ENCODE results near the gene NIM1K.
A peak's percentile ranks its signal among the peaks of the same experiment; 100 is the strongest.
"Not testable (repeated sequence)": the region's sequence is repeated elsewhere in the genome, so short reads cannot be mapped to it uniquely, and the experiment has no call there.

NIM1K gene

DNA sequence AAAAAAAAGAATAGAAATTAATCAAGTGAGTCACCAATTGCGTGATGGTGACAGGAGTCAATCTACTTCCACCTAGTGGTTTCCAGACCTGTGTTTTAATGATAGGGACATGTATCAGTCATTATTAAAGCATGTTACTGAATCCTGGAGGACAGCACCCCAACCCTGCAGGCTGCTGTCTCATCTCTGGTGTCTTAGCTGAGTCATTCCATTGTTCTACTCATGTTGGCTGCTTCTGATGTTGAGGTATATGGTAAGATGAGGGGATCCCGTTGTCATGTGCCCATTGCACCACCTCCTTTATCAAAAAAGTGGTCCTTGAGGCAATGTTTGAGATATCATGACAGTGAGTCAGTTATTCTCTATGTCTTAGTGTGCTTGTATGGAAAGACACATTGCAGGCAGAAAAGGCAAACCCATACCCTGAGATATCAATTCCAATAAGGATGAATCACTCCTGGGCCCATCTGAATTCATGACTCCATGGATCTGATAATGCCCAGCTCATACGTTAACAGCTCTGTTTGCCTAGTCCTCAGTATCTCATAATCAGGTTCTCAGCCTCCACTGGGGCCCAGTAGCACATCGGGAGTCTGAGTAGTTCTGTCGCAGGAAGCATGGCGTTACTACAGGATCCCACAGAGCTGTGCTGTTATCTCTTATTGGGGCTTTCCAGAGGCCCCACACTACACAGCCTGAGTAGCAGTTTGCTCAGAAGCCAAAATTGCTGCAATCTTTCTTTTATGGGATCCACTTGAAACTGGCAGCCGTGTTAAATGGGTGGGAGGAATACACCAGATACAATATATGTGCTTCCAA lies 90.0 kb downstream of the NIM1K start:
- DNase-seq (ENCODE audit: low spot score), result no peak

DNA sequence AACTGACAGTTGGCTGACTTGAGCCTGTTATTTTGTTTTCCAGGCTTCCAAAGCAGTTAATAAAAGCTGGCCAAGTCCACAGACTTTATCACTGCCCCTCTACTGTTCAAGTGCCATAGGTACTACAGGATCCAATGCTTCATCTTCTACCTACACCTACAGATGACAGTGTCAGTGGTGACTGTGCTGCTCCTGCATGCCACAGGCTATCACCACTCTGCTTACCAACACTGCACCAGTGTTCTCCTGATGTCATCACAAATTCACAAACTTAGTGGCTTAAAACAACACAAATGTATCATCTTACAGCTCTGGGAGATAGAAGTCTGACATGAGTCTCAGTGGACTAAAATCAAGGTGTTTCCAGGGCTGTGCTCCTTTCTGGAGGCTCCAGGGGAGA lies 94.6 kb downstream of the NIM1K start:
- DNase-seq (ENCODE audit: low spot score), result no peak

DNA sequence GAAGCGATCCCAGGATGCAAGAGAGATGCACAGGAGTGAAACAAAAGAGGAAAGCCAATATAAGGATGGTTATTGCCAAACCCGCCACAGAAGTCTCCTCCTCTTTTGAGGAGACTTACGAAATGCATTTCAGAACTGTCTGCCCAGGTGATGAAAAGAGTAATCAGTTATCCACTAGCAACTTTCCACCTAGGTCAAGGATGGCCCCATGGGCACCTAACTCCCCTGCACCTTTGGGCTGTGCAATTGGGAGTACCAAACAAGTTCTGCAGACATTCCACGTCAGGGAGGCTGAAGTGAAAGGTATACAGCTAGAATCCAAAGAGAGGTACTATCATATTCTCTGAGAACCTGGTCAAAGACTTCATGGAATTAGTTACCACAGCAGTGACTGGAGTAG lies 95.5 kb downstream of the NIM1K start:
- DNase-seq (ENCODE audit: low spot score), result no peak

DNA sequence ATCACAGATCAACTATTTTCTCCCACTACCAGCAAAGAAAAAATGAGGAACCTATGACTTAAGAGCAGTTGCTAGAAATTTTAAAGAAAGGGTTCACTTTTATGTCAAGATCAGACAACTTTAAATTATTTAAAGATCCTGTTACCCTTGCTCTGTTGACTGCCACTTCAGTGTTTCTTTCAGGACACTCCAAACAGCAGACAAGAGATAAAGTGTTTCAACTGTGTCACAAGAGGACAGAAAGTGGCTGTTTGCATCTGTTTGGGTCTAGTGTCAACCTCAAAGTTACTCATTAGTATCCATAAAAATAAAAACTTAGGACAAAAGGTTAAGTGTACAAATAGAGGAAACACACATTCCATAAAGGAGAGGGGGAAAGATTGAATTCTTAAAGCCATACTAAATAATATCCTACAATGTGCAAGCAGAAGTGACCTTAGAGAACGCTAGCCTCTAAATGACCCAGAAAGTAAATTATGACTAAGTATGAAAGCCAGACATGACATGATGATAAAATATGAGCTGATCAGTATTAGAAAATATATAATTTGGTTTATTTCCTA lies 96.3 kb downstream of the NIM1K start:
- no peak for DNase-seq (ENCODE audit: low spot score)

DNA sequence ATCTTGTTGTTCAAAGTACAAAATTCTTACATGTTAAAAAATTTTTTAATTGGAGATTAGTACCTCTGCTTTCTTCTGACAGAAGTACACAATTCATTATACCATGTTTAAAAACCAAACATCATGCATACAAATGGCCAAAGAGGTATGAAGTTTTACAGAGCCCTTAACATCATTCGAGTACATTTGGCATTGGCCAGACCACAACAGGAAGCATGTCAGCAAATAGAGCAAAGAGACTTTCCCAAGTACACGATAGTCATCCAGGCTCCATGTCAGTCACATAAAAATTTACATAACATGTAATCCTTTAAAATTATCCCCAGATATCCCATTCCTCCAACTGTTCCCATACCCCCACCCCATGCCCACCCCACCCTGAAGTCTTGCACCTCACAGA lies 98.7 kb downstream of the NIM1K start:
- DNase-seq (ENCODE audit: low spot score), result no peak

DNA sequence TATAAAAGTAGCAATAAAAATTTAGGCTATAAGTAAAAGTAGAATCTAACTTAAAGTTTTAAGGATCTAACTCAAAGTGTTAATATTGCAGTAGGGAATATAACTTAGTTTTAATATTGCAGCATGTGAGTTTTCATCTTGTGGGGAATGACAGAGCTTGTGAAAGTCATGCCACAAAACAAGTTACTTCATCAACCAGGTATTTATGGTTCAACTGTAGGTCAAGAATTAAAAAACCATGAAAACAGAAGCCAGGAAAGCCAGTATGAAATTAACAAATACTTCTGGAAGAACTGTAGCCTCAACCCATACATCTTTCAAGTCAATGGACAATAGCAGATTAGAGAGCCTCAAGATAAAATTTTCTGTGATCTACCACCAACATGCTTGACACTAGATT lies 102.2 kb downstream of the NIM1K start:
- DNase-seq (ENCODE audit: low spot score), result peak; percentile 44

DNA sequence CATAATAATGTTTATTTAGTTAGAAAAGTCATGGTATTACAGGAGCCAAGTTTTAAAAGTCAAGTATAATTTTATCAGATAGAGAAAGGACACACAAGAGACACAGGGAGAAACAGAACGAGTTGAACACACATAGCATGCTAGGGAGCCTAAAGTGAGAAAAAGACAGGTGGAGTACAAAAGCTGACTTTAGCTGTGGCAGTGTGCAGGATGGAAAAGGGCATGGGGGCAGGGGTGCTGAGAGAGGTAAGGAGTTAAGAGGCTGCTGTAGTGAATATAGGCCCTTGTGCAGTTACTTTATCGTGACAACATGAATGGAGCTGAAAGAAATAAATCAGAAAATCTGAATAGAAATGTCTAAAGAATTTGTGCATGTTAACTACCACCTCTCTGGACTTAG lies 103.2 kb downstream of the NIM1K start:
- DNase-seq (ENCODE audit: low spot score), result no peak

DNA sequence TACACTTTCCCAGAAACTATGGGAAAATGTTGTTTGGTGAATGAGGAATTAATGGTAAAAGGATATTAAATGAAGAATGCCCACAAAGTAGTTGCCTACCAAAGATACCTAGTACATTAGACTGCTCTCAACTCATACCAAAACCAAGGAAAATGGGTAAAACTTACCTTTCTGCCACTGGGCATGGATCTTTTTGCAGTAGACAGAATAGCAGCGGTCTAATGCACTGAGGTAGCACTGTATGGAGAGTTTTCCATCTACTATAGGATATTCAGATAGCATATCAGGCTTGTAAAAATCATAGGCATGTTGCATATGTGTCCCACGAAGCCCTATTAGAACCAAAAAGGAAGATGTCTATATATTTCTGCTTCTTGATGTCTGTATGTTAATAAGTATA lies 104.8 kb downstream of the NIM1K start:
- no peak for DNase-seq (ENCODE audit: low spot score)

DNA sequence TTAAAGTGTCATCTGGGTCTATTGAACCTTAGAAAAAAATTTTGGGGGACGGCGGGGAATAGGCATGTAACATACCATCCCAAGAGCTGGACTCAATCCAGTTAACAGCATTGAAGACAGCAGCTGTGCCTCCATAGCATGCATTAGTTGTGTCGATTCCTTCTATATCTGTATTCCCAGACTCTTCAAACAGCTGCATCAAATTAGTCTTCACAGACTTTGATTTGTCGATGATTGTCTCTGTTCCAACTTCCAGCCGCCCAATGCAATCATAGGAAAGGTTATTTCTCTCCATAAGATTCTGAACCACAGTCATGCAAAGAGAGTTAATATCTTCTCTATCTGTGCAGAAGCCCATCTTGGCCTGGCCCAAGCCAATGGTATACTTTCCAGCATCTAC lies 106.4 kb downstream of the NIM1K start:
- DNase-seq (ENCODE audit: low spot score), result no peak

DNA sequence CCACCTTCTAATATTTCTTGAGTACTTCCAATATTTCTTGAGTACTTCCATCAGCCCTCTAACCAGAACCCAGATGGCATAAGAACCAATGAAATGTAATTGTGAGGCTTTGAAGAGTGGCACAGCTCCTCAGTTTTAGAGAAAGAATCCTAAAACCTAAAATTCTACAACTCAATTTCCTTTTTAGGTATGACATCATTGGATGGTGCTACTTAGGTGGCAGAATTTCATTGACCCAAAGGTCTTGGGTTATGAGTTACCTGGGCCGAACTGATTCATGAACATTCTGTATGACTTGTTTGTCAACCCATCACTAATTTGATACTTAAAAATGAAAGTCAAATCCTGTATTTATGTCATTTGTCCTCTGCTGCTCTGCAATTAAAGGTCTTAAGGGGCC lies 108.1 kb downstream of the NIM1K start:
- no peak for DNase-seq (ENCODE audit: low spot score)

DNA sequence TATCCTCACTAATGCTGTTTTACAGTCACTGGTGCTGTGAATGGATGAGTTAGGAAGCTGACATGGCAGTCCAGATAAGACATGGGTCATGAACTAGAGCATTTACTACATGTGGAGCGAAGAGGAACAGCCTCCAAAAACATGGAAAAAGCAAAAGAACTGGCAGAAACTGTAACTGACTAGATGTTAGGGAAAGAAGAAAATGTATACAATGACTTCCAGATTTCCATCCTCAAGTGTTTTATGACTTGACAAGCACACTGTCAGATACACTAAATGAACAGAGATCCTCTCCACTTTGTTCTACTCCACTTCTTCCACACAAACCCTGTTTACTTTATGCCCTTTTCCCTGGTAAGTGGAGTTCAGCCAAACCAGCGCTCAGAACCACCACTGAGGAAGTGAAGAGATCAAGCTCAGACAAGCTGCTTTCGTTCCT lies 109.6 kb downstream of the NIM1K start:
- no peak for DNase-seq (ENCODE audit: low spot score)

DNA sequence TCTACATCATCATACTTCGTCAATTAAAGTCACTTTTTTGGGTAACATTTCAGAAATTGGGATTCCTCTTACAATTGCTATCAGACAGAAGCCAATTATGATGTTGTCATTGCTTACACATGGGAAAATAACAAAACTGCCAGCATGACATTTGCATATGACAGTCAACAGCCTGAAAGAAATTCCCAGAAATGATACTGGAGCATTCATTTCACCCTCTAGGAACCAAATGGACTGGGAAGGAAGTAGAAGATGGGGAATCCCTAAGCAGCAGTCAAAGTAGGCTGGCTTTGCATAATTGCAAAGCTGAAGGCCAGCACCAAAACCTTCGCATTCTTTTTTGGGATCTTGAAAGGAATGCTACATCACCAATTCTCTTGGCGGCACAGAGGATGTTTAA lies 110.5 kb downstream of the NIM1K start:
- DNase-seq (ENCODE audit: low spot score), result no peak

DNA sequence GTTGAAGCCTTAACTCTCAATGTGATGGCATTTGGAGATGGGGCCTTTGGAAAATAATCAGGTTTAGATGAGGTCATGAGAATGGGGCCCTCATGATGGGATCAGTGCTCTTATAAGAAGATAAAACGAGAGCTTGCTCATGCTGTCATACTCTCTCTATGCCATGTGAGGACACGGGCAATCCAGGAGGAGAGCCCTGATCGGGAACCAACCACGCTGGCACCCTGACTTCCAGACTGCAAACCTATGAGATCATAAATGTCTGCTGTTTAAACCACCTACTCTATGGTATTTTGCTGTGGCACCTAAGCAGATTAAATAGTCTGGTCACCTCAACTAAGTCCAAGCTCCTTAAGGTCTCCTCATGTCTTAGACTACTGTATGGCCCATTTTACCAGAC lies 111.2 kb downstream of the NIM1K start:
- no peak for DNase-seq (ENCODE audit: low spot score)

DNA sequence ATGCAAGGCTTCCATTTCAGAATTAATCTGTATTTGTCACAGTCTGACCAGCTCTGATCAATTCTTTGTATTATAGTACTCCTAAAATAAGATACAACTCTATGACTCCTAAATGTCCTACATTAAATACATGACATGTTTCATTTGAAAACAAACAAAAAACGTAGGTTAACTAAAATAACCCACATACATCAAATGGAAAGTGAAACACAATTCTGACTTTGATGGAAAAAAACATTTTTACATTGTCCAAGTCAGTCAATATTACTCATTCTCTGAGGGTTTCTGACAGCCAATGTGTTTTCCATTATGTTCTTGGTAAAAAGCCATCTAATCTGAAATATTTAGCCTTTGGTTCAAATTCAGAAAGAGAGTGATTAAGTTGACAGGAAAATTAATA lies 112.5 kb downstream of the NIM1K start:
- DNase-seq (ENCODE audit: low spot score), result no peak

DNA sequence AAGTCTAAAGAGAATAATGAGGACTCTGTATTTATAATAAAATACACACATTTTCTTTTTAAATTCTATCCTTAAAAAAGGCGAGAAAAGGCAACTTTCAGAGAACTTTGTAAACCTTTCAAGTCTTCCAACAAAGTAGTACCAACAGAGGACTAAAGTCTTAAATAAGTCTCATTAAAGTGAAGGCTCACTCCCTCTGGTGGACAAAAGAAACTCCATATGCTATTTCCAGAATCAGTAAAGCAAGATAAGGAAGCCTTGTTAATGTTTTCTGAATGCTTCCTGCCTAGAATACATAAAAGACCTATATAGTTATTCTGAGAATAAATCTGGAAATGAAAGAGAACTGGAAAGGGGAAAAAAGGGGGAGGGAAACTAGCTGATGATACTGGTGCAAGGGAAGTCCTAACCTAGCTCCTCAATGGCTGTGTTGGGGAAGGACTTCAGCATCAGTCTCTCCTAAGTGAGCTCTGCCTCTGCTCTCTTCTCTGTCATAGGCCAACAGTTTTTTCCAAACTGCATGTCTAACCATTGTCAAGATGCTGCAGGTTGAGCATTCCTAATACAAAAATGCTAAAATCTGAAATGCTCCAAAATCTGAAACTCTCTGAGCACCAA lies 114.0 kb downstream of the NIM1K start:
- peak; percentile 55 for DNase-seq (ENCODE audit: low spot score)

DNA sequence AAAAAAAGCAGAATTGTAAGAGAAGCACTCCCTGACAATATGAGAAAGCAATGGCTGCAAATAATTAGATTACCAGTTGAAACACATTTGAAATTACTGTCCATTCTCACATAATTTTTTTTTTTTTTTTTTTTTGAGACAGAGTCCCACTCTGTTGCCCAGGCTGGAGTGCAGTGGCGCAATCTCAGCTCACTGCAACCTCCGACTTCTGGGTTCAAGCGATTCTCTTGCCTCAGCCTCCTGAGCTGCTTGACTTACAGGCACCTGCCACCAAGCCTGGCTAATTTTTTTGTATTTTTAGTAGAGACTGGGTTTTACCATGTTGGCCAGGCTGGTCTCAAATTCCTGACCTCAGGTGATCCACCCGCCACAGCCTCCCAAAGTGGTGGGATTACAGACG lies 114.9 kb downstream of the NIM1K start:
- DNase-seq (ENCODE audit: low spot score), result not testable (repeated sequence)

DNA sequence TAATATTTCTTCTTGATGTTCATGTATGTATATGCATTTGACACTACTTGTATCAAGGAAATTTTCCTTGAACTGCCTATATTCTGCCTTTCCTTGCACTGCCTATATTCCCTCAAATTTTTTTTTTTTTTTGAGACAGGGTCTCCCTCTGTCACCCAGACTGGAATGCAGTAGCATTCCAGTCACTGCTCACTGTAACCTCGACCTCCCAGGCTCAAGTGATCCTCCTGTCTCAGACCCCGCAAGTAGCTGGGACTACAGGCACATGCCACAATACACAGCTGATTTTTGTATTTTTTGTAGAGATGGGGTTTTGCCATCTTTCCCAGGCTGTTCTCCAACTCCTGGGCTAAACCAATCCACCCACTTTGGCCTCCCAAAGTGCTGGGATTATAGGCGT lies 117.1 kb downstream of the NIM1K start:
- no peak for DNase-seq (ENCODE audit: low spot score)

DNA sequence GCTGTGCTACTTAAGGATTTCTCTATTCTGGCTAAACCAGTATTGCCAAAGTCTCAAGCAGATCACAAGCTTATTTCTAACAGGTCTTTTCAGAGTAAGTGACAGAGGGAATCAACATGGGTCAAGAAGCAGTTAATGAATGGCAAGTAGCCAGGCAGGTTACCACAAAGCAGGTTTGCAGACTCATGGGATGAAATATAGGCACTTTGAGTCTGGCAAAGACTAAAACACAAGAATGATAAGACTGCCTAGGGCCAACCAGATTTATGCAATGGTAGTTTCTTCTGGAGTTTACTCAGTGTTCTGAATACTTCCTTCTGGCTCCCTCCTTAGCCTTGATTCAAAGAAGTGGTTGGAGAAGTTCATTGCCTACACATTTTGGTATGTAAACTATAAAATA lies 117.6 kb downstream of the NIM1K start:
- DNase-seq (ENCODE audit: low spot score), result no peak

DNA sequence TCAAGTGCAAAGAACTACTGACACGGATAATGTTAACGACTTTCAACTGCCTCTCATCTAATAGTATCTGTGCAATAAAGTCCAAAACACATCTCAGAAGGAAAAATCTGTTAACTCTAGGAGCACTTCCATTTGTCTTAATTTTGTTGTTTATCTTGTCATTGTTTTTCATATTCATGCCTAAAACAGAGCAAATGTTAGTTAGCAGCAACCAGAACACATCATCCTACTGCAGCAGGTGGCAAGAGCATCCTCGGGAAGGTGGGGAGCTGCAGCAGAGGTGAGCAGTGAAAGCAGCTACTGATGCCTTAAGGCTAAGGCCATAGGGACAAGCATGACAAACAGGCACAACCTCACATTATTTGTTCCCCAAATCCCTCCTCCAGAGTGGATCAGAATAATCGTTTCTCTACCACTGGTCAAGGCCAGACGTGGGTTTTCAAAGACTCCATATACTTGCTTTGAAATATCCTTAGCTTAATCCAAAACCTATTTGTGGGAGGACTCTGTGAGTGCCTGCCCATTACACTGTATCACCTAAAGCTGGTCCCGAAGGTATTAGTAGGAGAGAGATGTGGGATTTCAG lies 120.1 kb downstream of the NIM1K start:
- DNase-seq (ENCODE audit: low spot score), result no peak

DNA sequence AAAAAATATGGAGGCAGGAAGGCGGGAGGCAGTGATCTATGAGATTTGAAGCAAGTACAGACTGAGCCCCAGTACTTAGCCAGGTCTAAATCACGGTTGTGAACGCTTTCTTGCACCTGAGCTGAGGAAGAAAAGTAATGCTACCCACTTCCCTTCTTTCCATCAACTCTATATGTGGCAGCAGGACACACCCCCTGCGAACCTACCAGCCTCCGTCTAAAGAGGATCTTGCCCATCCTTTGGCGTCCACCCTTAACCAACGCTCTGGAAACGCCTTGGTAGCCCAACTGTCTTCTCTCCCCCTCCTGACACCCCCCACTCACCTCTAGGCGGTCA lies 120.6 kb downstream of the NIM1K start:
- DNase-seq (ENCODE audit: low spot score), result no peak

DNA sequence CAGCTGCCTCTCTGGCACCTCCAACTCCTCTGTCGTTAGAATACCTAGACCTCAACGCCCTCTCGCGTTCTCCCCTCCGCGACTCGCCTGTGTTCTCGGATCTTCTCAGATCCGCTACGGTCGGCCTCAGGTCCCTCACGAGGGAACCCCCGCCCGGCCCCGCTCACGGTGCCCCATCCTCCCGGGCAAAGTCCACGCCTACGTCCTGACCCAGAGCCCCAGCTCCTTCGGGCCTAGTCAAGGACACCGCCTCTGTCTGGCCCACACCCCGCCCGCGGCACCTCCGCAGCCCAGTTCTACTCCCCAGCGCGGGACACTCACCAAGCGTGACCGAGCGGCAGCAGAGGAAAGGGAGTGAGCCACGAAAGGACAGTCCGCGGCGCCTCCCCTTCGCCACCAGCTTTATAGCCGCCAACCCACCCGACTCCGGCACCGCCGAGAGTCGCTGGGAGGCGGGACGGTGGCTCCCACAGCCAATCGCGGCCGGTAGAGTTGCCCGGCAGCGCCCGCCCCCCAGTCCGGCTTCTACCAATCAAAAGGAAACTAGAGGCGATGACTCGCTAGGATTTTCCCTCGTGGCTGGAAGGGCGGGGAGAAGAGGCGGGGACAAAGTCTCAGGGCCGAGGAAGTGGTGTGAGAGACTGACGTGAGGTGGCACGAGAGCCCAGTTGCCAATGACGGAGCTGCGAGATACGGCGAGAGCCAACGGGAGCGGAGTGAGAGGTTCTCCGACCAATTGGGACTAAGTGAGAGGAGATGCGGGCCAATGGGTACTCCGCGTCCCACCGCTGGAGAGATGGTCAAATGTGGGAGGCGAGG lies 121.2 kb downstream of the NIM1K start, which contains the start of gene HMGCS1:
Gene HMGCS1, minus strand, starts transcription at position 378 of the 819 bp plus-strand sequence. CDS start 14,447 bp downstream, outside the sequence.
- DNase-seq (ENCODE audit: low spot score), result peak; percentile 99

DNA sequence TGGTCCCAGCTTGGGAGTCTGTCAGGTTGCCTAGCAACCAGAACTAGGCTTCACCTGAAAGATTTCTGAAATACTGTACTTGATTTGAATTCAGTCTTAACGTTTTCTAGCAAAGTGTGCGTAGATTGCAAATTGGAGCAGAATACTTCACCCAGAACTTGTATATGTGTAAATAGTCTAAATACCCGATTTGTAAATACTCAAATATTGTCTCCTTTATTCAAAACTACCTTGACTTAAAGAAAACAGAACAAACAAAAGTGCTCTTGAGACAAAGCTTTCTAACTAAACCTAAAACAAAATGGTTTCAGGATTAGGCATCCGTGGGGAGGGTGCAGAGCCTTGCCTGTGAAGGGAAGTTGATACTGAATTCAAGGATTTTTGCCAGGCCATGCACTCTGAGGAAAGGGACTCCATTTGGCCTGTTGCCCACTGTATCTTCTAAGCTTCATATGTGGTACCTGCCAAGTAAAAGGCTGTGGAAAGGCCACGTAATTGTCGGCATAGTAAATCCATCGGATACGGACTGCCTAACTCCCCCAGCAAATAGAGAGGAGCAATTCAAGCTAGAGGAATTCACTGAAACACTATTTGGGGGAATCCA lies 121.9 kb downstream of the NIM1K start:
- DNase-seq (ENCODE audit: low spot score), result no peak

Measured in AG08395 (cell line).